ENCODE results near the gene ELL2. TPM values are rescaled to one million over a fixed set of nuclear protein-coding genes. Genes with fewer than 3 reads are reported as not detected.

The ELL2 gene
- total and polyA plus RNA-seq, 2 of the 13 experiments (the other 11 are each of a cell fraction or from before 2014, with no cell fraction given) = 78.9 to 97.1 TPM

- TF ChIP-seq ATF6 (CRISPR knock-in tag; conservative IDR thresholded peaks at IDR 0.05) (0 out of 2 replicates have a peak, but pooled peaks have one; percentile 14), MXD1 (CRISPR knock-in tag; IDR thresholded peaks at IDR 0.05) (peak; percentile 74; the same call in 1 of the 2 replicates), ARNT2 (CRISPR knock-in tag; IDR thresholded peaks at IDR 0.05; ENCODE audit: low read depth) (no peak), ZNF672 (CRISPR knock-in tag; IDR thresholded peaks at IDR 0.05) (no peak), SSRP1 (CRISPR knock-in tag; IDR thresholded peaks at IDR 0.05) (0 out of 2 replicates have a peak, but pooled peaks have one; percentile 29), THYN1 (CRISPR knock-in tag; IDR thresholded peaks at IDR 0.05; ENCODE audit: borderline replicate concordance, low read depth) (peak; percentile 70; the same call in 1 of the 2 replicates), ZIK1 (CRISPR knock-in tag; IDR thresholded peaks at IDR 0.05; ENCODE audit: borderline replicate concordance, low read depth) (no peak), ZNF720 (CRISPR knock-in tag; IDR thresholded peaks at IDR 0.05) (no peak), SUZ12 (IDR thresholded peaks at IDR 0.05; ENCODE audit: low read depth, low read length) (no peak), NR2F6 (IDR thresholded peaks at IDR 0.05) (0 out of 2 replicates have a peak, but pooled peaks have one; percentile 3), NR2F6 (CRISPR knock-in tag; IDR thresholded peaks at IDR 0.05) (peak; percentile 77), KAT8 (CRISPR knock-in tag; IDR thresholded peaks at IDR 0.05) (peak; percentile 47; the same call in 1 of the 2 replicates), MLLT10 (CRISPR knock-in tag; IDR thresholded peaks at IDR 0.05) (no peak), ZNF460 (CRISPR knock-in tag; IDR thresholded peaks at IDR 0.05; ENCODE audit: borderline replicate concordance) (no peak; the same call in 1 of the 2 replicates), SRY (CRISPR knock-in tag; IDR thresholded peaks at IDR 0.05) (peak; percentile 83), RARA (CRISPR knock-in tag; IDR thresholded peaks at IDR 0.05) (peak; percentile 67), ZNF563 (CRISPR knock-in tag; IDR thresholded peaks at IDR 0.05) (no peak), ZNF317 (CRISPR knock-in tag; IDR thresholded peaks at IDR 0.05) (peak; percentile 96), POLR2AphosphoS5 (IDR thresholded peaks at IDR 0.05; ENCODE audit: low read depth, low read length) (no peak), ELF1 (CRISPR knock-in tag; IDR thresholded peaks at IDR 0.05) (peak; percentile 84), ZNF468 (CRISPR knock-in tag; IDR thresholded peaks at IDR 0.05) (no peak), NR2F2 (IDR thresholded peaks at IDR 0.05; ENCODE audit: borderline replicate concordance, low read depth) (no peak), TFAP4 (IDR thresholded peaks at IDR 0.05; ENCODE audit: borderline replicate concordance, low read depth) (peak; percentile 85; the same call in 1 of the 2 replicates), ZNF800 (CRISPR knock-in tag; IDR thresholded peaks at IDR 0.05) (peak; percentile 75; the same call in 1 of the 2 replicates), ISX (CRISPR knock-in tag; conservative IDR thresholded peaks at IDR 0.05) (0 out of 2 replicates have a peak, but pooled peaks have one; percentile 39)
These were observed 102.7 kb downstream of the ELL2 start (continued) for GRCh38 chr5:95858661-95859595.

Measured in HepG2 (cell line).